HCT116 (cell line): ENCODE measurements around the gene SEPTIN3. TPM values are rescaled to one million over a fixed set of nuclear protein-coding genes. Genes with fewer than 3 reads are reported as not detected.
"Not testable (repeated sequence)": the region's sequence is repeated elsewhere in the genome, so short reads cannot be mapped to it uniquely, and the experiment has no call there.

ENCODE experiments used
- ATAC-seq: fragments of 200-7000 bp; cut with Tn5 transposase; 2 replicates; pipeline ENCODE4 v1.9.1; 2020; ENCODE audit warnings: mild to moderate bottlenecking, moderate library complexity
- BruUV-seq: library from RNA; stranded (reverse); fragments of 400-500 nt; replicated peaks from 2 replicates; lab custom pipeline; 2021; lab: Mats Ljungman, UMichigan
- CTCF ChIA-PET: fragments of 300-600 bp; sonication (Branson Sonifier 250); formaldehyde crosslinking; loops from one replicate; lab custom pipeline; 2021; ENCODE audit warnings: antibody characterized with exemption; lab: Charles Lee
- POLR2A ChIA-PET: fragments of 300-600, 350-600 bp; sonication (Branson Sonifier 250); formaldehyde crosslinking; loops from one replicate; lab custom pipeline; 2021; ENCODE audit warnings: antibody characterized with exemption; lab: Charles Lee
- RAD21 ChIA-PET, 2 experiments: fragments of 300-600 bp; sonication (Branson Sonifier 250); formaldehyde crosslinking; loops; one replicate each; lab custom pipeline; 2023; ENCODE audit warnings: low total read pairs in 2 of 2; ENCODE audit not compliant: uncharacterized antibody in 2 of 2, unreplicated experiment in 2 of 2, low non-redundant PET in 1 of 2; lab: Charles Lee
- DNase-seq: peaks from one replicate; pipeline ENCODE4 v3.0.0-alpha.2; 2010; ENCODE audit warnings: low read depth, low spot score
- H2AFZ ChIP-seq: fragments of 200-600 bp; shearing (Covaris generic), sonication (generic); 2 replicates; pipeline ENCODE4 v1.6.1; 2017; ENCODE audit warnings: low read depth, mixed run types, mixed read lengths, antibody characterized with exemption, low read length; ENCODE audit not compliant: poor library complexity, severe bottlenecking
- H3K27ac ChIP-seq: 2 replicates; pipeline ENCODE4 v1.5.1; 2012; ENCODE audit warnings: low read depth, low read length
- H3K27me3 ChIP-seq: fragments of 200-600 bp; sonication (generic); 2 replicates; pipeline ENCODE4 v1.6.1; 2016; ENCODE audit warnings: mixed run types, low read length, mixed read lengths; ENCODE audit not compliant: insufficient read depth
- H3K36me3 ChIP-seq, 2 experiments: fragments of 200-500 bp in 1 of 2; fragments of 200-600 bp in 1 of 2; sonication (Bioruptor generic) in 1 of 2; sonication (generic) in 1 of 2; 2 replicates each; pipeline versions ENCODE4 v1.5.1 to v1.6.1; 2014 to 2016; ENCODE audit warnings: low read length in 2 of 2, inconsistent platforms in 1 of 2, mixed read lengths in 1 of 2, mixed run types in 1 of 2; ENCODE audit not compliant: insufficient read depth in 2 of 2, control insufficient read depth in 1 of 2
- H3K4me1 ChIP-seq, 2 experiments: fragments of 200-600 bp in 1 of 2; sonication (generic) in 1 of 2; 2 replicates each; pipeline versions ENCODE4 v1.5.1 to v1.6.1; 2012 to 2017; ENCODE audit warnings: low read length in 2 of 2, inconsistent platforms in 1 of 2, mild to moderate bottlenecking in 1 of 2, mixed read lengths in 1 of 2, mixed run types in 1 of 2, moderate library complexity in 1 of 2; ENCODE audit not compliant: insufficient read depth in 2 of 2, control insufficient read depth in 1 of 2
- H3K4me2 ChIP-seq: fragments of 200-600 bp; sonication (generic); 2 replicates; pipeline ENCODE4 v1.6.1; 2017; ENCODE audit warnings: mixed run types, low read length, mixed read lengths
- H3K4me3 ChIP-seq, 2 experiments: fragments of 200-600 bp in 1 of 2; sonication (generic) in 1 of 2; replicated peaks in 1 of 2; 2 replicates each; pipeline ENCODE4 v1.5.1; 2011 to 2016; ENCODE audit warnings: low read length in 2 of 2, control low read depth in 1 of 2, low read depth in 1 of 2, mild to moderate bottlenecking in 1 of 2, mixed read lengths in 1 of 2, mixed run types in 1 of 2
- H3K79me2 ChIP-seq: fragments of 200-600 bp; sonication (generic); 2 replicates; pipeline ENCODE4 v1.6.1; 2017; ENCODE audit warnings: mild to moderate bottlenecking, mixed run types, low read length, moderate library complexity, mixed read lengths; ENCODE audit not compliant: insufficient read depth
- H3K9ac ChIP-seq: fragments of 200-600 bp; sonication (generic); 2 replicates; pipeline ENCODE4 v1.6.1; 2016; ENCODE audit warnings: low read length, mixed read lengths
- H3K9me2 ChIP-seq: fragments of 200-600 bp; sonication (generic), shearing (Covaris generic); 2 replicates; pipeline ENCODE4 v1.6.1; 2017; ENCODE audit warnings: mixed run types, mild to moderate bottlenecking, moderate library complexity; ENCODE audit not compliant: insufficient read depth
- H3K9me3 ChIP-seq, 2 experiments: fragments of 200-500 bp in 1 of 2; fragments of 200-600 bp in 1 of 2; sonication (Bioruptor generic) in 1 of 2; sonication (generic) in 1 of 2; 2 replicates each; pipeline ENCODE4 v1.6.1; 2014 to 2017; ENCODE audit warnings: low read length in 2 of 2, mixed read lengths in 2 of 2, inconsistent platforms in 1 of 2, low read depth in 1 of 2, mild to moderate bottlenecking in 1 of 2, mixed run types in 1 of 2, moderate library complexity in 1 of 2; ENCODE audit not compliant: control insufficient read depth in 1 of 2, insufficient read depth in 1 of 2
- H4K20me1 ChIP-seq: fragments of 200-600 bp; sonication (generic), shearing (Covaris generic); 2 replicates; pipeline ENCODE4 v1.6.1; 2017; ENCODE audit warnings: mixed run types, mild to moderate bottlenecking, moderate library complexity; ENCODE audit not compliant: insufficient read depth
- CBX3 ChIP-seq: IDR thresholded peaks from 2 replicates; pipeline ENCODE4 v1.6.1; 2012; ENCODE audit warnings: low read depth
- EGR1 ChIP-seq: IDR thresholded peaks from 2 replicates; pipeline ENCODE4 v1.6.1; 2012; ENCODE audit warnings: low read depth
- ELF1 ChIP-seq: IDR thresholded peaks from 2 replicates; pipeline ENCODE4 v1.6.1; 2012; ENCODE audit warnings: low read depth, borderline replicate concordance
- EZH2 ChIP-seq: fragments of 200-600 bp; sonication (generic); IDR thresholded peaks from 2 replicates; pipeline ENCODE4 v1.6.1; 2017; ENCODE audit warnings: antibody characterized with exemption, mixed run types
- EZH2phosphoT487 ChIP-seq: fragments of 200-600 bp; IDR thresholded peaks from 2 replicates; pipeline ENCODE4 v1.6.1; 2018; ENCODE audit warnings: antibody characterized with exemption, borderline replicate concordance
- JUND ChIP-seq: IDR thresholded peaks from 2 replicates; pipeline ENCODE4 v1.6.1; 2012
- POLR2AphosphoS5 ChIP-seq: IDR thresholded peaks from 2 replicates; pipeline ENCODE4 v1.6.1; 2011; ENCODE audit warnings: mild to moderate bottlenecking, low read depth, low read length, moderate library complexity
- RAD21 ChIP-seq: IDR thresholded peaks from 2 replicates; pipeline ENCODE4 v1.6.1; 2012; ENCODE audit warnings: low read depth, mild to moderate bottlenecking
- SRF ChIP-seq: IDR thresholded peaks from 2 replicates; pipeline ENCODE4 v1.6.1; 2012; ENCODE audit warnings: low read depth
- TCF7L2 ChIP-seq: IDR thresholded peaks from 2 replicates; pipeline ENCODE4 v1.7.0; 2011; ENCODE audit warnings: borderline replicate concordance, inconsistent platforms; ENCODE audit not compliant: insufficient read depth, insufficient read length; ENCODE audit errors: extremely low read depth
- ZFX ChIP-seq: fragments of 450-650 bp; IDR thresholded peaks from 2 replicates; pipeline ENCODE4 v1.6.1; 2017
- intact Hi-C: fragments of 100-400 bp; cut with micrococcal nuclease; formaldehyde crosslinking; loops from 2 replicates; pipeline ENCODE4 v1.10.0; 2022
- total RNA-seq: library from RNA; stranded (reverse); gene quantifications from one replicate; pipeline ENCODE4 v1.2.1, GENCODE V29; 2021; ENCODE audit not compliant: unreplicated experiment

The SEPTIN3 gene
- total RNA-seq, 1 experiment from 2014 or later: 9.3 TPM

GRCh38 chr22:41948142-41948541 is 21.1 kb upstream of the SEPTIN3 start:
- H3K4me2 ChIP-seq: peak overlapping the region; percentile 94

GRCh38 chr22:41948928-41949296 is 20.3 kb upstream of the SEPTIN3 start:
- H3K4me3 ChIP-seq, CTCF ChIA-PET, H3K9ac ChIP-seq, H2AFZ ChIP-seq, POLR2A ChIA-PET, H3K9me2 ChIP-seq, H4K20me1 ChIP-seq, ATAC-seq, H3K9me3 ChIP-seq, H3K4me2 ChIP-seq, H3K27ac ChIP-seq, H3K27me3 ChIP-seq, BruUV-seq, DNase-seq, RAD21 ChIA-PET: not testable (repeated sequence)
- peaks cover 14 to 39% of the 10 kb centered on the region in 2 experiments for H3K4me1 ChIP-seq
- H3K79me2 ChIP-seq: peaks cover 27% of the 10 kb centered on the region
- peaks cover 11 to 13% of the 10 kb centered on the region in 2 experiments; a peak in 3 of 4 replicates for H3K36me3 ChIP-seq
- intact Hi-C loops: loop anchor here (5.0 kb wide), 1 partner anchor 163 kb away; no protein-coding TSS in a partner anchor

More at GRCh38 chr22:41948142-41948541, 21.1 kb upstream of the SEPTIN3 start:
- H3K9me3 ChIP-seq: no peaks in the 10 kb centered on the region
- H3K9me2 ChIP-seq: no peaks in the 10 kb centered on the region
- peaks cover 14 to 41% of the 10 kb centered on the region in 2 experiments for H3K4me1 ChIP-seq
- peaks cover 18 to 20% of the 10 kb centered on the region in 2 experiments; a peak in 3 of 4 replicates for H3K36me3 ChIP-seq
- ChIA-PET RAD21 (interaction anchor here in 1 of 2 experiments (0.7 kb wide), 2 partner anchors 251 to 496 kb away, joined by 3 read pairs; no protein-coding TSS in a partner anchor), CTCF (interaction anchor here (0.7 kb wide), 1 partner anchor 12 kb away, joined by 3 read pairs; no protein-coding TSS in a partner anchor), POLR2A (no interaction called here)
- peak overlapping the region; percentile 94; the same call in 1 of the 2 replicates for H3K9ac ChIP-seq
- no peak for ATAC-seq
- DNase-seq: no peak
- intact Hi-C loops: loop anchor here (5.0 kb wide), 1 partner anchor 164 kb away; no protein-coding TSS in a partner anchor
- no peaks in the 10 kb centered on the region for H3K27me3 ChIP-seq
- peaks cover 34% of the 10 kb centered on the region for H3K79me2 ChIP-seq
- H2AFZ ChIP-seq: no peak overlapping the region
- peak overlapping the region in 1 of 2 experiments; percentile 85; a peak in 2 of 4 replicates for H3K4me3 ChIP-seq
- no TSS peak for BruUV-seq
- H4K20me1 ChIP-seq: no peaks in the 10 kb centered on the region
- no peak overlapping the region; the same call in 1 of the 2 replicates for H3K27ac ChIP-seq
- TF ChIP-seq ZFX (no peak), EZH2 (no peak), CBX3 (no peak), EZH2phosphoT487 (no peak), JUND (no peak), SRF (no peak), RAD21 (no peak), ELF1 (no peak), POLR2AphosphoS5 (no peak), TCF7L2 (no peak), EGR1 (no peak)
